SW480 (cell line): Measurements from ENCODE around the gene TOB1.
A peak's percentile ranks its signal among the peaks of the same experiment; 100 is the strongest.

Experiments
- DNase-seq: peaks from one replicate; pipeline ENCODE4 v3.0.0-alpha.2; 2016; ENCODE audit warnings: low spot score

Gene TOB1

DNA sequence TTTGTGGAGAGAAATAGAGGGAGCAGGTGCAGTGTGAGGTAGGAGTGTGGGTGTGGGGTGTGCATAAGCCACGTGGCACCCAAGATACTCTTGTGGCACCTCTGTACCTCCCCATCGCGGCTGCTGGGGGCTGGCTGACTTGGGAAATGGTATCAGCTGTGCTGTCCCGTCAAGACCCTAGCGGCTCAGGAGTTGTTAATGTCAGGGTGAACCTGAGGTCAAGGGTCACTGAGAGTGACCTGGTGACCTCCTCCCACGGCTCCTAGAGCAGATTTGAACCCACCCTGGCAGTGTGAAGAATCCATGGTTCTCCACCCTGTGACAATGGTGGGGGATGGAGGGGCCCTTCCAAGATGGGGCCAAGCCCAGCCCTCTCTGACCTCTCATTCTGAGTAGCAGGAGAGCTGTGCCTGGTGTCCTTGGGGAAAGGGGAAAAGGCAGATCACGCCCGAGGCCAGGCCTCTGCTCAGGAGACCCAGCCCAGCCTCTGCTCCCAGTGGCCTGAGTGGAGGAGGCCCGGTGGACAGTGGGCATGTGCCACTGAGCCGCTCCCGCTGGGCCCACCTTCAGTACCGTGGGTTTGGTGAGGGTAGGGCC is 33.8 kb downstream of the TOB1 start:
- no peak for DNase-seq

GRCh38 chr17:50831471-50831928 is 34.7 kb downstream of the TOB1 start:
- DNase-seq: no peak

GRCh38 chr17:50830994-50831393 is 35.2 kb downstream of the TOB1 start:
- DNase-seq: no peak

- DNase-seq: no peak
Observed at GRCh38 chr17:50830352-50830751, 35.8 kb downstream of the TOB1 start.

- no peak for DNase-seq
Observed at GRCh38 chr17:50829332-50829731, 36.8 kb downstream of the TOB1 start.

- no peak for DNase-seq
Observed at GRCh38 chr17:50828508-50829170, 37.5 kb downstream of the TOB1 start.

- DNase-seq: no peak
Observed at GRCh38 chr17:50825188-50825587, 41.0 kb downstream of the TOB1 start.

DNA sequence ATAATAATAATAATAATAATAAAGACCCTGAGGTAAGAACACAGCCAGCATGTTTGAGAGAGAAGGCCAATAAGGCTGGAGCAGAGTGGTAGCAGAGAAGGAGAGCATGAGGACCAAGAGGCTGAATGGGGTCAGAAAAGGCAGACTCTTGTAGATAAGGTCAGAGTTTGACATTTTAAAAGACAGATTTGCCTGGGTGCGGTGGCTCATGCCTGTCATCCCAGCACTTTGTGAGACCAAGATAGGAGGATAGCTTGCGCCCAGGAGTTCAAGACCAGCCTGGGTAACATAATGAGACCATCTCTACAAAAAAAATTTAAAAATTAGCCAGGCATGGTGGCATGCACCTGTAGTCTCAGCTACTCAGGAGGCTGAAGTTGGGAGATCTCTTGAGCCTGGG is 41.7 kb downstream of the TOB1 start:
- DNase-seq: no peak

DNA sequence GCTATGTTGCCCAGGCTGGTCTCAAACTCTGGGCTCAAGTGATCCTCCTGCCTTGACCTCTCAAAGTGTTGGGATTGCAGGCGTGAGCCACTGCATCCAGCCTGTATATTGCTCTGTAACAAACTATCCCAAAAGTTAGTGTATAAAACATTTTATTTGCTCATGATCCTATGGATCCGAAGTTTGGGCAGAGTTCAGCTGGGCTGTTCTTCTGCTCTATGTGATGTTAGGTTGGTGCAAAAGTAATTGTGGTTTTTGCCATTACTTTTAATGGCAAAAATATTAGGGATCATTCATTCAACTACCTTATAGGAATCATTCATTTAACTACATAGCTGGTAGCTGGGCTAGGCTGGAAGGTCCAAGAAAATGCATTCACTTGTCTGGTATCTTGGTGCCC is 43.6 kb downstream of the TOB1 start:
- DNase-seq: no peak

GRCh38 chr17:50820651-50821050 is 45.5 kb downstream of the TOB1 start:
- no peak for DNase-seq

DNA sequence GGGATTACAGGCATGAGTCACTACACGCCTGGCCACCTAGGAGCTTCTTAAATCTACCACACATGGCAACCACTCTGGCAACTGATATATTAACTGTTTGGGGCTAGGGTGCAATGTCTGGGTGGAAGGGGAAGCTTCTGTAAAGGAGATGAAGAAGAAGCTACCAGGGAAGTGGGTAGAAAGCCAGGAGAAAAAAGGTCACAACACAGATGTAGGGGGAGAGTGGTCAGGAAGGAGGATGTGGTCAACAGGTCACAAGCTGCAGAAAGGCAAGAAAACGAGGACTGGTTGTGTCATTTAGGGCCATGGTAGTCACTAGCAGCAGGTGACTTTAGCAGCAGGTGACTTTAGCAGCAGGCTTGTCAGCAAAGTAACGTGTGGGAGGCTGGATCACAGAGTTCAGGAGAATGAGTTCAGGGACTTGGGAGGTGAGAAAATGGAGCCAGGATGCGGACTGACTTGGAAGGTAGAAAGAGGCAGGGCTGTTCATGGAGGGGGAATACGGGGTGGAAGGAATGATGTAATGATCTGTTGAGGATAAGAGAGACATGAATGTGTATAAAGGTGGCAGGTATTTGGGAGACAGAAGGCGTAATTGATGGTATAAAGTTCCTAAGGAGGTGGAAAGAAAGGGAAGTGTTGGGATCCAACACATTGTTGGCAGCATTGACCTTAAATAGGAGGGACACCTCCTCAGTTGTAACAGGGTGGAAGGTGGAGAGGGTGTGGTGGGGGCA is 47.1 kb downstream of the TOB1 start:
- DNase-seq: peak; percentile 13

DNA sequence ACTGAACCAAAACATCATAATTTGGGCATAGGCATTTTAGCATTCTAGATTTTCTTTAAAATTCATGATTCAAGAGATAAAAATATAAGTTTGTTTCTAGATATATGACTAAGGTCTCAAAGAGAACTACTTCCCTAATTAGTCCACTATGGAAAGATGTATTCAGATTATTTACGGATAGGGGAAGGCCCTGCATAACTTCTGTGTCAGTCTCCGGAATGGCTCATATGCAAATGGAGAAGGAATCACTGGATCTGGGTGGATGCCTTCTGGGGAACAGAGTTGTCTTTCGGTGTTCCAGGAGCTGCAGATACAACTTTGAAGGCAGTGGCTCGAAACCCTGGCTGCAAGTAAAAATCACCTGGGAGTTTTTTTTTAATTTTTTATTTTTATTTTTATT is 47.9 kb downstream of the TOB1 start:
- no peak for DNase-seq

- DNase-seq: peak; percentile 55
Observed at GRCh38 chr17:50817838-50818237, 48.3 kb downstream of the TOB1 start.

DNA sequence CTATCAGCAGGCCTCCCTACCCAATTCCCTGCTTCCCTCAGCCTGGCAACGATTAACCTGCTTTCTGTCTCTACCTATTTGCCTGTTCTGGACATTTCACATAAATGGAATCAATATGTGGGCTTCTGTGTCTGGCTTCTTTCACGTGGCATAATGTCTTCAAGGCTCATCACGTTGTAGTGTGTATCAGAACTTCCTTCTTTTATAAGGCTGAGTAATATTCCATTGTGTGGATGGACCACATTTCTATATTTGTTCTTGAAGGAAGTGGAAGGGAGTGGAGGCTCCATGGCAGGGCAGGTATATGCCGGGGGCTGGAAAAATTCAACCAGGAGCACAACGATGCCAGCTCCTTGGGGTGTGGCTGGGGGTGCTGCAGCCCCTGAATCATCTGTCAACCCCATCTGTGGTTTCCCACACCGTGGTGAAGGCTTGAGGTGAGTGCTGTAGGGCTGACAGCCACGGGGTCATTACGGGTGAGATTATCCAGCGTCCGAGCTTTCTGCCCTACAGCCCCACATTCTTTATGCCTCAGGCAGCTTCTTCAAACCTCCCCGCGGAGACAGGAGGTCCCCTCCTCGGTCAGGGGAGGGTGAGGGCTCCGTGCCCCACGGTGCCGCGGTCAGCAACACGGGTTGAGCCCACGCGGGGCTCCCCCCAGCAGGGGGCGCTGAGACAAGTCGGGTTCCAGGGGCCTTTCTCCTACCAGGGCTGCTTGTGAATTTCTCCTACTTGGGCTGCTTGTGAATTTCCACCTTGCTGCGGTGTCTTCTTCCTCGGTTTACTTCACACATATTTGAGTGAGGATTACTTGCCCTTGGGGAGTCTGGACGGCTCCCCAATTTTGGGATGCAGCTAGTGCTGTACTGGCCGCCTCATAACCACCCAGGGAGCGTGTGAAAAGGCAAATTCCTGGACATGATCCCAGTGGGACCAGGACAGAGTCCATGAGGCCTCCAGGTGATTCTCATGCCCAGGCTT is 49.1 kb downstream of the TOB1 start:
- DNase-seq: no peak

- no peak for DNase-seq
Observed at GRCh38 chr17:50816271-50816670, 49.9 kb downstream of the TOB1 start.

DNA sequence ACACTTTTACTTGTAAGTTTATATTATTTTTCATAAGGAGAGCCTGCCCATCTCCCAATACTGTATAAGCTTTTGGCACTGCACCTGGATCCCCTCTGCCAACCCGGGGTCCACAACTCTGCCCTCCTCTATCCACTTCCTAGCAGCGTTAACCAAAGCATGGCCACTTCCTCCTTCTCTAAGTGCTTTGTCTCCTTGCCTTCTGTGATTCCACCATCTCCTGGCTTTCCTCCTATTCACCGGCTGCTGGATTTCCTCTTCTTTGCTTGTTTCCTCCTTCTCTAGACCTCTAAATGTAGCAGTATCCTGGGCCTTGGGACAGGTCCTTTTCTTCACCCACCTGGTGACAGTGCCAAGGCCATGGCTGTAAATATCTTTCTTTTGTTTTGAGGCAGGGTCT is 50.8 kb downstream of the TOB1 start:
- DNase-seq: no peak

- no peak for DNase-seq
Observed at GRCh38 chr17:50813583-50813982, 52.6 kb downstream of the TOB1 start.
